SJCRH30 (cell line): ENCODE measurements around the gene LPCAT3. TPM values are rescaled to one million over a fixed set of nuclear protein-coding genes. Genes with fewer than 3 reads are reported as not detected.

Source experiments
- DNase-seq, 2 experiments: peaks; one replicate each; pipeline ENCODE4 v3.0.0-alpha.2; 2015 to 2020
- H3K27ac ChIP-seq: fragments of 250-450 bp; sonication (Bioruptor Pico); 2 replicates; pipeline ENCODE4 v1.5.1; 2020; ENCODE audit warnings: mild to moderate bottlenecking, moderate library complexity
- H3K27me3 ChIP-seq: fragments of 250-450 bp; sonication (Bioruptor Pico); 2 replicates; pipeline ENCODE4 v1.5.1; 2020; ENCODE audit warnings: mild to moderate bottlenecking, moderate library complexity
- H3K36me3 ChIP-seq: fragments of 250-450 bp; sonication (Bioruptor Pico); 2 replicates; pipeline ENCODE4 v1.5.1; 2020; ENCODE audit warnings: mild to moderate bottlenecking, moderate library complexity
- H3K4me1 ChIP-seq: fragments of 250-450 bp; sonication (Bioruptor Pico); 2 replicates; pipeline ENCODE4 v1.5.1; 2020; ENCODE audit warnings: mild to moderate bottlenecking, moderate library complexity
- H3K4me3 ChIP-seq: fragments of 250-450 bp; sonication (Bioruptor Pico); 2 replicates; pipeline ENCODE4 v1.5.1; 2020; ENCODE audit warnings: mild to moderate bottlenecking, moderate library complexity
- H3K9me3 ChIP-seq: fragments of 250-450 bp; sonication (Bioruptor Pico); replicated peaks from 2 replicates; pipeline ENCODE4 v1.5.1; 2020; ENCODE audit warnings: mild to moderate bottlenecking, moderate library complexity
- total RNA-seq: library from RNA; depleted of rRNA; stranded (reverse); fragments of >200 nt; shearing (Covaris generic); gene quantifications from 2 replicates; pipeline ENCODE4 v1.2.3, GENCODE V29; 2014

The LPCAT3 gene
- total RNA-seq, 1 experiment from 2014 or later: 19.9 TPM

GRCh38 chr12:6959805-6960592, 58.3 kb downstream of the LPCAT3 start:
- Histone ChIP-seq H3K27ac (no peak overlapping the region), H3K9me3 (no peaks in the 10 kb centered on the region), H3K27me3 (peaks cover 5% of the 10 kb centered on the region; the same call in 1 of the 2 replicates), H3K36me3 (peaks cover 6% of the 10 kb centered on the region), H3K4me1 (peaks cover 11% of the 10 kb centered on the region; the same call in 1 of the 2 replicates), H3K4me3 (no peak overlapping the region)
- no peak for DNase-seq

DNA sequence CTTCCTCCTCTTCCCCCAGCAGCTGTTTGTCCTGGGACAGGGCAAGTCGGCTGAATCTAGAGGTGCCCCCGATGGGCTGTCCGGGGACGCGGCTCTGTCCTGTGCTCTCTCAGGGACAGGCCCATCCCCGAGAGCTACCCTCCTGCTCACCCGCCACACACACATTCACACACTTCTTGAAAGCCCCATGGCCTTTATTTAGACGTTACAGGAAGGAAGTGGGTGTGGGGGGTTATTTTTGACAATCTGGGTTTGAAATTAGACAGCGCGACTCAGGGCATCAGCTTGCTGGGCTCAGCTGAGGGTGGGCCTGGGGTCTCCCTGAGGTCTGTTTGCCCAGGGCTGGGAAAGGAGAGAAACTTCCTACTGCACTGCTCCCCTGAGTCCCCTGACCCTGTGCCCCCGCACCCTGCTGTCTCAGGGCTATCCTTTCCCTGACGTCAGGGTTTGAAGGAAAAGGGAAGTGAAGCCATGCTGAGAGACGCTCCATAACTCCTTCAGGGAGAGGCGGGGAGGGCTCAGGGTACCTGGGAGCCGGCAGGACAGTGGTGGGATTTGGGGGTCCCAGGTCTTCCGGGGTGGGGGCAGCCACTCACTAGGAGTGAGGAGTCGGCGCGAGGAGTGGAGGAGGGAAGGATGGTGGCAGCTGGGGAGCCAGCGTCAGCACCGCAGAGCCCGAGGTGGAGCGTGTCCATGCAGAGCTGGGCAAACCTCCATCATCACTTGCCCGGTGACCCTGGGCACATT, 59.0 kb downstream of the LPCAT3 start:
- H3K9me3 ChIP-seq: no peaks in the 10 kb centered on the region
- no peaks in the 10 kb centered on the region for H3K36me3 ChIP-seq
- no peak overlapping the region for H3K27ac ChIP-seq
- no peak for DNase-seq
- no peak overlapping the region for H3K4me3 ChIP-seq
- H3K4me1 ChIP-seq: peaks cover 11% of the 10 kb centered on the region; the same call in 1 of the 2 replicates
- peaks cover 5% of the 10 kb centered on the region; the same call in 1 of the 2 replicates for H3K27me3 ChIP-seq

- H3K27me3 ChIP-seq: peaks cover 5% of the 10 kb centered on the region; the same call in 1 of the 2 replicates
- H3K27ac ChIP-seq: no peak overlapping the region
- peaks cover 11% of the 10 kb centered on the region; the same call in 1 of the 2 replicates for H3K4me1 ChIP-seq
- H3K9me3 ChIP-seq: no peaks in the 10 kb centered on the region
- no peak overlapping the region for H3K4me3 ChIP-seq
- no peaks in the 10 kb centered on the region for H3K36me3 ChIP-seq
- DNase-seq: no peak
Observed at GRCh38 chr12:6958609-6959057, 59.6 kb downstream of the LPCAT3 start.

DNA sequence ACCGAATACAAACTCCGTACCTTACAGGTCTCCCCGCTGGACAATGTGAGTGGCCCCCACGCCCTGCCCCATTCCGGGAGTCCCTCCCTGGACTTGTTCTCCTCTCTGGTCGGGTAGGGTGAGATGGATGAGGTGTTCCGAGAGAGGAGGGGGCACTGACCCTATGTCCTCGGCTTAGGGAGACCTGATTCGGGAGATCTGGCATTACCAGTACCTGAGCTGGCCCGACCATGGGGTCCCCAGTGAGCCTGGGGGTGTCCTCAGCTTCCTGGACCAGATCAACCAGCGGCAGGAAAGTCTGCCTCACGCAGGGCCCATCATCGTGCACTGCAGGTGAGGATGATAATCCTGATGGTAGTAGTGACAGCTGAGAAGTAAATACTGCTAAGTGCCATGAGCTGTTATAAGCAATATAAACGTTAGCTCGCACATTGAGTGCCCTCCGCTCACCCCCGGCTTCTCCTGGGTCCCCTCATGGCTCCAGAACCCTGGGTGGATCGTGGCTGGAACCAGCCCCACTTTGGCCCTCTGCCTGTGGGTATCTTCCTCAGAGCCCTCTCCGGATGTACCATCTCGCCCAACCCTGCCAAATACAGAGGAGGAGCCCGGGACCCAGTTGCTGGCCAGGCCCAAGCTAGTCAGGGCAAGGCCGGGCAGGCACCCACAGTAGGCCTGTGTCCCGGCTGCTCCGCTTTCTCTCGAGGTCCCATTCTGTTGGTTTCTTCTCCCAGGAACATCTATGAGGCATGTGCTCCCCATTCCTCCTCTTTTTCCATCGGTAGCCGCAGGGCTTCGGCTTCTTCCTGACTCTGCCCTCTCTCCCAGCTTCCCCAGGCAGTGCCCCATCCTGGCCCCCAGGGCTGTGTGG, 60.3 kb downstream of the LPCAT3 start:
- Histone ChIP-seq H3K4me3 (no peak overlapping the region), H3K4me1 (peaks cover 14% of the 10 kb centered on the region), H3K27me3 (peaks cover 5% of the 10 kb centered on the region; the same call in 1 of the 2 replicates), H3K9me3 (no peaks in the 10 kb centered on the region), H3K36me3 (no peaks in the 10 kb centered on the region), H3K27ac (no peak overlapping the region)
- DNase-seq: no peak

DNA sequence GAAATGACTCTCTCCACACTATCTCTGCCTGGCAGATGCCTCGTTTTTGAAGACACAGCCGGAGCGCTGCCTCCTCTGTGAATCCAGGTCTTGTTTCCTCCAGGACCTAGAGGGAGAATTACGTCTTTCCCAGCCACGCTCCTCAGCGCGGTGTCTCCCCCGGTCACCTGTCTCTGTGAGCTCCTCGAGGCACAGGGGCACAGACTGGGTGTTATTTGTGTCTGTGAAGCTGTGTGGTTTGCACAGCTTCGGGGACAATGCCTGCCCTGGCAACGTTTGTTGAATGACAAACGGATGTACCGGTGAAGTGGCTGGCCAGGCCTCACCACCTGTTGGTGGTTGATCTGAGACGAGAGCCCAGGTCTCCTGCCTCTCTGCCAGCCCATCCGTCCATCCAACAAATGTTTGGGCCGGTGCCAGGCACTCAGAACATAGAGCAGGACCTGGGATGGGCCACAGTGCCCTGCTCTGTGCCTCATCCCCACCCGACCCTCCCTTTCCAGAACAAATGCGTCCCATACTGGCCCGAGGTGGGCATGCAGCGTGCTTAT, 61.0 kb downstream of the LPCAT3 start:
- Histone ChIP-seq H3K9me3 (no peaks in the 10 kb centered on the region), H3K27ac (no peak overlapping the region), H3K36me3 (no peaks in the 10 kb centered on the region), H3K4me1 (peaks cover 12% of the 10 kb centered on the region), H3K4me3 (no peak overlapping the region), H3K27me3 (peaks cover 5% of the 10 kb centered on the region; the same call in 1 of the 2 replicates)
- DNase-seq: no peak

GRCh38 chr12:6956021-6956727, 62.1 kb downstream of the LPCAT3 start:
- Histone ChIP-seq H3K27ac (no peak overlapping the region), H3K4me3 (no peak overlapping the region), H3K27me3 (peaks cover 5% of the 10 kb centered on the region; the same call in 1 of the 2 replicates), H3K9me3 (no peaks in the 10 kb centered on the region), H3K36me3 (no peaks in the 10 kb centered on the region), H3K4me1 (peaks cover 10% of the 10 kb centered on the region)
- DNase-seq: no peak

DNA sequence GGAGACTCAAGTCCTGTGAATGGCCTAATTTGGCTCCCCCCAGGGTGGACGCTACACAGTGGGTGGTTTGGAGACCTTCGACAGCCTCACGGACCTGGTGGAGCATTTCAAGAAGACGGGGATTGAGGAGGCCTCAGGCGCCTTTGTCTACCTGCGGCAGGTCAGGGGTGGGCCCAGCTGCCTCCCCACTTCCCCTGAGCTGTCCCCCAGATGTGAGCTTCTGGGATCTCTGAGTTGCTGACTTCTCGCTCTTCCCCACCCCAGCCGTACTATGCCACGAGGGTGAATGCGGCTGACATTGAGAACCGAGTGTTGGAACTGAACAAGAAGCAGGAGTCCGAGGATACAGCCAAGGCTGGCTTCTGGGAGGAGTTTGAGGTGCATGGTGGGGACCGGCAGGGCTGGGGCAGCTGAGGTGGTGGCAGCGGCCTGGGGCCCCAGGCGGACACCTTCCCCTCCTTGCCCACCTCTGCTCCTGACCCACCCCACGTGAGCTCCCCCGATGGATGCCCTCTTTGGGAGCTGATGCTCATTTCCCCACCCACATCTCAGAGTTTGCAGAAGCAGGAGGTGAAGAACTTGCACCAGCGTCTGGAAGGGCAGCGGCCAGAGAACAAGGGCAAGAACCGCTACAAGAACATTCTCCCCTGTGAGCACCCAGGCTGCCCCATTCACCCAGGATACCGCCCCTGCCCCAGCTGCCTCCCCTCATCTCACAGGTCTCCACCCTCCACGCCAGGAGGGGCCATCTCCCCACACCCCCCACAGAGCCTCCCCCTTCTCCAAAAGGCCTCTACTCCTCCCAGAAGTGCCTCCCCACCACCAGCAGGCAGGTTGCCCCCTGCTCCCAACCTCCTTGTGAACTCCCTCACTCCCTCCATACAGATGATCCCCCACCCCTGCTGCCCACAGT, 62.9 kb downstream of the LPCAT3 start:
- H3K27ac ChIP-seq: no peak overlapping the region
- peaks cover 6% of the 10 kb centered on the region for H3K4me1 ChIP-seq
- no peak for DNase-seq
- H3K4me3 ChIP-seq: no peak overlapping the region
- no peaks in the 10 kb centered on the region for H3K9me3 ChIP-seq
- no peaks in the 10 kb centered on the region for H3K36me3 ChIP-seq
- peaks cover 5% of the 10 kb centered on the region; the same call in 1 of the 2 replicates for H3K27me3 ChIP-seq

DNA sequence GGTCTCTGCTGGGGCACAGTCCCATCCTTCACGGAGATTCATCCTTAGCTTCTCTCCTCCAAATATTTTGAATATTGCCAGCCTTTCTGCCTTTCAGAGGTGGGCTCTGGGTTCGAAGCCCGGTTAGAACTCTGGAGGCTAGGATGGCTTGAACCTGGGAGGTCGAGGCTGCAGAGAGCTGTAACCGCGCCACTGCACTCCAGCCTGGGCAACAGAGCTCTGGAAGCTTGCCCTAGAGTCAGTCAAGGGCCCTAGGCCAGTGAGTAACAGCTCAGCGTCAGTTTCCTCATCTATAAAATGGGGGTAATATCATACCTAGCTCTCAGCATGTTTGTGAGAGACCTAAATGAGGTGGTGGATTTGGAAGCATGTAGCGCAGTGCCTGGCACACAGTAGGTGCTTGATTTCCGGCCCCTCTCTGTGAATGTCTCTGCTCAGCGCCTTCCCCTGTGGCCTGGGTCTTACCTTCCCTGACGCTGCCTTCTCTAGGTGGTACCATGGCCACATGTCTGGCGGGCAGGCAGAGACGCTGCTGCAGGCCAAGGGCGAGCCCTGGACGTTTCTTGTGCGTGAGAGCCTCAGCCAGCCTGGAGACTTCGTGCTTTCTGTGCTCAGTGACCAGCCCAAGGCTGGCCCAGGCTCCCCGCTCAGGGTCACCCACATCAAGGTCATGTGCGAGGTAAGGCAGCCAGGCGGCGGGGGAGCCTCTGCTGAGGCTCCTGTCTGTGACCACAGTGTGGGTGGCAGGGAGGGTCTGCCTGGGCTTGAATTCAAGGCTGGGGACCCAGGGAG, 63.8 kb downstream of the LPCAT3 start:
- Histone ChIP-seq H3K27ac (no peak overlapping the region), H3K27me3 (peaks cover 5% of the 10 kb centered on the region; the same call in 1 of the 2 replicates), H3K9me3 (no peaks in the 10 kb centered on the region), H3K36me3 (no peaks in the 10 kb centered on the region), H3K4me3 (no peak overlapping the region), H3K4me1 (peaks cover 6% of the 10 kb centered on the region)
- DNase-seq: no peak

- H3K9me3 ChIP-seq: no peaks in the 10 kb centered on the region
- peak overlapping the region; percentile 28; the same call in 1 of the 2 replicates for H3K27ac ChIP-seq
- no peaks in the 10 kb centered on the region for H3K36me3 ChIP-seq
- DNase-seq: peak; percentile 57 to 75
- H3K27me3 ChIP-seq: peaks cover 5% of the 10 kb centered on the region; the same call in 1 of the 2 replicates
- peaks cover 6% of the 10 kb centered on the region for H3K4me1 ChIP-seq
- peak overlapping the region; percentile 38 for H3K4me3 ChIP-seq
Observed at GRCh38 chr12:6953442-6954315, 64.6 kb downstream of the LPCAT3 start.

GRCh38 chr12:6952863-6953441, 65.3 kb downstream of the LPCAT3 start:
- Histone ChIP-seq H3K27ac (peak overlapping the region; percentile 28; the same call in 1 of the 2 replicates), H3K9me3 (no peaks in the 10 kb centered on the region), H3K27me3 (peaks cover 5% of the 10 kb centered on the region; the same call in 1 of the 2 replicates), H3K36me3 (no peaks in the 10 kb centered on the region), H3K4me3 (peak overlapping the region; percentile 38; the same call in 1 of the 2 replicates), H3K4me1 (peaks cover 6% of the 10 kb centered on the region)
- DNase-seq: no peak
